Activated gamma-delta T cell treated with Interleukin-2 at 50 U/mL for 16 hours (primary cell): ENCODE measurements around the gene MRPS10.

Experiments used
- DNase-seq: peaks from one replicate; pipeline ENCODE4 v3.0.0-alpha.2; 2020

The MRPS10 gene

DNA sequence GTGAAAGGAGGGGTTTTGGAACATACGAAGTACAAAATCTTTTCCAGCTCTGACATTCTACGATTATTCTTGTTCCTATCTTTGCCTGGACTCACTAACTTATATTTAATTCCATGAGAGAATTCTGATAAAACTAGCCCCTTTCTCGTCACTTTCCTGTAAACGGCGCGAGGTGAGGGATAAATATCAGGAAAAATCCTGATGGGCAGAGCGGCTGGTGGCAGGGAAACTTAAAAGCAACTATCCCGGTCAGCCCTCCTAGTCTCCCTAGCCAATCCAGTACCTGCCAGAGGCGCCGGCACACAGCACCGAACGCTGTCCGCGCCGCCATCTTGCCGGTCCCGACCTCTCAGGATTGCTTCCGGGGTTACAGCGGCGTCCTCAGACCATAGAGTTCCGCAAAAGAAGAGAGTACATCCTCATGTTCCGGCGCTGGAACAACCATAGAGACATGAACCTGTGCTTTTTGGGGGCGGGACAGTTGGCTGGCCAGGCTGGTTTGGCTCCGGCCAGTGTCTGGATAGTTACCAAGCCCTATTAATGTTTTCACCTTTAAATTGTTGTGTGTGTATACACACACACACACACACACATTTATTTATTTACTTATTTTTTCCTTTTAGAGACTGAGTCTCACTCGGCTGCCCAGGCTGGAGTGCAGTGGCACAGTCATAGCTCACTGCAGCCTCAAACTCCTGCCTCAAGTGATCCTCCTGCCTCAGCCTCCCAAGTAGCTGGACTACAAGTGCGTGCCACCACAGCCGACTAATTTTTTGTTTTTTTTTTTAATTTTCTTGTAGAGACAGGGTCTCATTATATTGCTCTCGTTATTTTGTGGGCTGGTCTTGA is at the start of gene MRPS10:
TSS of gene MRPS10 (minus strand) at position 343 of the 849 bp plus-strand sequence. CDS start at position 331, 12 bp downstream.
- DNase-seq: peak; percentile 89

GRCh38 chr6:42266538-42266937 is 48.9 kb upstream of the MRPS10 start:
- no peak for DNase-seq

GRCh38 chr6:42264852-42265390 is 47.3 kb upstream of the MRPS10 start:
- DNase-seq: no peak

DNA sequence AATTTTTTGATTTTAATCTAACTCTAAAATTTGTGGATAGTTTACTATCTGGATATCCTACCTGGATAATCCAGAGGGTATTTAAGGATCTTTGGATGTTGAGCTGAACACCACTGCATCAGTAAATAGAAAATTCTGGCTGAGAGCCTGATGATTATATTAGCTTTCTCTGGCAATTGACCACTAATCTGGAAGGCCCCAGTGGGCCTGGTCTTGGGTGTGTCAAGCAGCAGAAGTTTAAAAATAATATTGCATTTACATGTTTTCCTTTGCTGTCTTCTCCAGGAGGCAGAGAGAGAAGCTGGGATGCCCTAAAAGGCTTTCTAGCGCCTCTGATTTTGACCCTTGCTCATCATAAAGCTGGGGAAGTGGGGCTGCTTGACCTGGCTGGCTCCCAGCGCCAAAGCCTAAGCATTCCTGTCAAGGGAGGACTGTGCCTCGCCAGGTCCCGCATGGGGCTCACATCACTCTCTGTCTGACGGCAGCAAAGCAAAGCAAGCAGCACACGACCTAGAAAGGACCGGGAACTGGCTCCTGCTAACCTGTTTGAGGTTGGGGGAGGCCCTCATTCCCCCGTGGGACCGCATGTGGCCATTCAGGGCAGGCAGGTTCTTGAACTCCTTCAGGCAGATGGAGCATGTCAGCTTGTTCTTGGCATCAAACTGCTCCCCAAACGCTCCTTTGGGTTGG is 46.6 kb upstream of the MRPS10 start:
- DNase-seq: no peak

GRCh38 chr6:42263165-42263728 is 45.6 kb upstream of the MRPS10 start:
- no peak for DNase-seq

GRCh38 chr6:42260972-42261371 is 43.3 kb upstream of the MRPS10 start:
- peak; percentile 35 for DNase-seq

DNA sequence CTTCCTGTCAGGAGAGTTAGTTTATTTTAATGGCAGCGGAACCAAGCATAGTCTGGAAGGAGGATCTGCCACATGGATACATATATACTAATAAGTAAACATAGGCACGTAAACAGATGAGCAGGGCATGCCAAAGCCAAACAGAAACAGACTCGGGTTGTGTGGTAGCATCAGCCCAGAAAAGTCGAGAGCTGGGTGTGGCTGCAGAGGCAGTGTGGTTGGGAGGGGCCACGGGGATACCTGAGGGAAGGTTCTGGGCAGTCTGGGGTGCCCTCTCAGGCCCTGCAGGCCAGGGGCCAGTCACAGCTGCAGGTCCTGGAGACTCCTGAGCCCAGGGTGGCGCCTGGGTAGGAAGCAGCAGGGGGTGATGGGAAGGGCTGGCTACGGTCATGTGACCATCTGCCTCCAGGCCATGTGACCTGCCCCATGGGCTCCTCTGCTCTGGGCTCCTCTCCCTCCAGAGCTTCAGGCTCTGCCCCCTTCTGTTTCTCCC is 42.8 kb upstream of the MRPS10 start:
- no peak for DNase-seq

DNA sequence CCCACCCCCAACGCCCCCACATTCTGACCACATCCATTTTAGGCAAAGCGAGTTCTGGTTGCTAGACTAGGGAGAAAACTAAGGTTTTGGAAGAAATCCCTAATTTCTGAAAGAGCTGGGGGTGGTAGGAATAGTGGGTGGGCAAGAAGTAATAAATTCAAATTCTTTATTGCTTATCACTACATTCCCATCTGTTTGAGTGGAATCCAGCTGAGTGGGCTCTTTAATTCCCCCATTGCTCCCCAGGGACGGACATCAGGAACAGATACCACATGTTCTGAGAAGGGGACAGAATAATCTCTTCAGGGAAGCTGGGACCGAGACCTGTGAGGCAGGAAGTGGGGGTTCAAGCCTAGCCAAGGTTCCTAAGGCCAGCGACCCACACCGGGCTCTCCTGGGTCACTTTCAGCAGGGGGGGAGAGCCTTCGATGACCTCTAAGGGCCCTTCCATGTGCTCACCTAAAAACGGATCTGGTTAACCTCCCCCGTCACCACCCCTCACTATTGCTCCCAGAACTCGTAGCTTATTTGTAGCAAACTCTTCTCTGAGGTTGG is 42.3 kb upstream of the MRPS10 start:
- DNase-seq: no peak

DNA sequence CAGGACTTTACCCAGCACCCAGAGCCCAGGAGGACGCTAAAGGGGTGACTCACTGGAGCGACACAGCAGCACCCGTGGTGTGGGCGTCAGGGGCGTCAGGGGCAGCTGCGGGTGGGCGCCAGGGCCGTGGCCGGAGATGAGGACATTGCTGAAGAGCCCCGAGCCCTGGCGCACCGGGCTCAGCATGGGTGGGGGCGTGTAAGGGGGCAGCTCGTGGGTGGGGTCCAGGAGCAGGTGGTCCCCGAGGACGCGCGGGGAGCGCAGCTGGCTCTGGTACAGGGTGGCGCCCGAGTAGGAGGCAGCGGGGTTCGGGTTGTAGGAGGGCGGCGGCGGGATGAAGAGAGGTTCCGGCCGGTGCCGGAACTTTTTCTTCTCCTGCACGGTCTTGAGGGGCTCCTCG is 41.6 kb upstream of the MRPS10 start:
- no peak for DNase-seq

DNA sequence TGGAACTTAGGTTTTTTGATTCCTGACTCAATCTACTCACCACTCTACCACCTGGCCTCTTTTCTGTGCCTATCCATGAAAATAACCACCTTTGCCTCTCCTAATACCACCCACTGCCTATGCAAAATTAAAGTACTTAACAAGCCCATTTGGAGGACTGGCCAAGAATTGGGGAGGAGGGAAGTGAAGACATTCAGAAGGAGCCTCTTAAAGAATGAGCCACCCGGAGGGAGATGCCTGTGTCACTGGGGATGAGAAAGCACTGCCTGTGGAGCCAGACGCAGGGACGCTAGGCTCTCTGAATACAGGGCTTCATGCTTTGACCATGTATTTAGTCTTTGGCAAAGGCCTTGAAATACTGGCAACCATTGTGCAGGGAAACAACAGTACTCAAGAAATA is 40.0 kb upstream of the MRPS10 start:
- no peak for DNase-seq

GRCh38 chr6:42257063-42257462 is 39.4 kb upstream of the MRPS10 start:
- no peak for DNase-seq

DNA sequence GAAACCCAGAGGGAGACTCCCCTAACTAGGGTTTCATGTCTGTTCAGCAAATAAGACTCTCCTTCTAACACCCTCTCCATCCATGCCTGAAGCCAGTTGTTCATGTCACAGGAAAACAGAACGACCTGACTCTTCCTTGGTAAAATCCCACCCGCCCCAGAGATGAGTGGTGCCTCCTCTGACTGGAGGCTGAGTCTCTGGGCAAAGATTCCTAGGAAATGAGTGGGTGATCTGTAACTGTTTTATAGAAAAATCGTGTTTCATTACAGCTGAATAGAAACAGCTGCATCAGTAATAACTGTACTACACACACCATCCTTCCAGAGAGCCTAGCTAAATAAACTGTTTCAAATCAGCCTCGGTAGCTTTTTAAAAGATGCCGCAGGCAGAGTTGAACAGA is 37.4 kb upstream of the MRPS10 start:
- DNase-seq: no peak

- DNase-seq: no peak
Measured at GRCh38 chr6:42254505-42254904, 36.8 kb upstream of the MRPS10 start.

DNA sequence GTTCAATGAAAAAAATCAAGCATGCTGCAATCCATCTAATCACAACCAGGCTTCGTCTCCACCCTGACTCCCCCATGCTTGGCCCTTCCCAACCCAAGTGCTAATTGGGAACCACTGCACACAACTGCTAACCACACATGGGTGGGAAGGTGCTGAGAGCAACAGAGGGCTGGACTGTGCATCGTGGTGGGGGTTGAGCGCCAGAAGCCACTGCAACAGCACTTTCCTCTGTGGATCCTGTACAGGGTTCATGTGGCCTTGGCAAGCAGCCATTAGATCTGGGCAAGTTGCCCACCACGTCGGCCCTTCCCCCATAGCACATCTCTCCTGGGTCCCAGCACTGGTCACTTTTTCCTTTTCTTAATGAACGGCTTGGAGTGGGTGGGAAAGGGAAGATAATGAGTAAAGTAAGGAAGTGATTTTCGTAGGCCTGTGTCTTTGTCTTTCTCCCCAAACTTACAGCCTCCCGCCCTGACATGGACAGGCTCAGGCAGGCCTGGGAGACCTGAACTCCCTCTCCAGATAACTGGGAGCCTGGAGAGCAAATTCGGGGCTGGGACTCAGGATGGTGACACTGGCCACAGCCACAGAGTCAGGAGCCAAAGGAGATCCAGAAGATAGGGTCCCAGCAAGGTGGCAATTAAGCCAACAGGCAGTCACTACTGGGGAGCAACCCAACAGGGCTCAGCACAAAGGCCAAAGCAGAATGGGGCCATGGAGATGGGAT is 34.4 kb upstream of the MRPS10 start:
- no peak for DNase-seq

DNA sequence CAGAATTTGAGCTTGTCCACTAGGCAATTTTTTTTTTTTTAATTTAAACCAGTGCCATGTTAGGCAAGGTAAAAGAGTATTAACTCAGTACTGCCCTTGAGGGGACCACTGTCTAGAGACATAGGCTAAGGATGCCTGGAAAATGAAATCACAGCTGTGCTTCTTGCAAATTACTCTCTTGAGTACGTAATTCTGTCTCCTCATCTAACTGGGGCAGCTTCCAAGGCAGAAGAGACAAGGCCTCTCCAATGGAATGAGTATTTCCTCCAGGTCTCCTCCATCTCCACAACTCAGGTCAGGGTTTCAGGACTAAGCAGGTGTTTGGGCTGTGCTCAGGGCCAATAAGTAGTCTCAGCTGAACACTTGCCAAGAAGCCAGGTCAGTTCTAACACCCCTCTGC is 33.8 kb upstream of the MRPS10 start:
- DNase-seq: no peak

GRCh38 chr6:42250274-42250931 is 32.7 kb upstream of the MRPS10 start:
- no peak for DNase-seq

GRCh38 chr6:42249279-42249678 is 31.6 kb upstream of the MRPS10 start:
- DNase-seq: no peak

DNA sequence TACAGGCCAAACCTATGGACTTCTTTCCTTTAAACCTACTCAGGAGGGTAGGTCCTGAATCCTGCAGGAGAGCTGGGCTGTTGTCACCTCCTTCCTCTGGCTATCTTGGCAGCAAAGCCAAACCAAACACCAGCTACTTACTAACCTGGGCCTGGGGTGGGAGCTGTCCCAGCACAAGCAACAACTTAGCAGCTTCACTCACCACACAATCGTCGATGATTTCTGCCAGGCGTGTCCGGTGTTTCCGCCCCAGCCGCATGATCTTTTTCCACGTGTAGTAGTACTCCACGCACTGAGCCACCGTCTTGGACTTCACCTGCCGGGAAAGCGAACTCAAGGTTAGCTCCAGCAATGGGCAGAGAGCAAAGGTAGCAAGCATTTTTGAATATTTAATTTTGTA is 25.4 kb upstream of the MRPS10 start:
- no peak for DNase-seq

- no peak for DNase-seq
Measured at GRCh38 chr6:42241915-42242314, 24.3 kb upstream of the MRPS10 start.

GRCh38 chr6:42239736-42240375 is 22.2 kb upstream of the MRPS10 start:
- DNase-seq: no peak

DNA sequence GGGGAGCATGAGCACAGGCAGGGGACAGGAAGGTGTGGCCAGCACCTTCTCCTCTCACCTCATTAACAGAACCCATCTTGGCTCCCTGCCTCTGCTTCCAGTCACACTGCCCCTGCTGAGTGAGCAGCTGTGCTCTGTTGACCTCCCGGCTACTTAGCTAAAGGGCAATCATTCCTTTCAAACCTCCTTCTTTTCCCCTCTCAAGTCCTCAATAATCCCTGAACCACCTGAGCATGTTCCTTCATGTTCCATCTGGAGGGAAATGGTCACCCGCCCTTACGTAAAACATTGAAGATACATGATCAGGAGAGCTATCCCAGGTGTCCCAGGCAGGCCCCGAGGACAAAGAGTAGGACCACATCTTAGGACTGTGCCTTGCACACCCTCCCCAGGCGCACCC is 21.7 kb upstream of the MRPS10 start:
- no peak for DNase-seq
